Neutrophil (primary cell): ENCODE data around the gene FOXL3.
A peak's percentile ranks its signal among the peaks of the same experiment; 100 is the strongest.

ENCODE experiments used
- H3K27ac ChIP-seq: fragments of 200-600 bp; sonication (generic); 2 replicates; pipeline ENCODE4 v1.5.1; 2016; ENCODE audit warnings: mild to moderate bottlenecking, moderate library complexity
- H3K27me3 ChIP-seq: fragments of 200-600 bp; sonication (generic); 2 replicates; pipeline ENCODE4 v1.6.0; 2016; ENCODE audit warnings: mild to moderate bottlenecking
- H3K36me3 ChIP-seq: fragments of 200-600 bp; sonication (generic); 2 replicates; pipeline ENCODE4 v1.5.1; 2017
- H3K4me1 ChIP-seq, 2 experiments: fragments of 200-600 bp in 1 of 2; sonication (generic) in 1 of 2; 1 replicate in 1 of 2; 2 replicates in 1 of 2; pipeline versions ENCODE4 v1.5.1 to v1.6.1; 2013 to 2016; ENCODE audit warnings: low read depth in 1 of 2, low read length in 1 of 2, mild to moderate bottlenecking in 1 of 2, moderate library complexity in 1 of 2; ENCODE audit not compliant: control insufficient read depth in 1 of 2, insufficient read depth in 1 of 2
- H3K4me3 ChIP-seq, 2 experiments: fragments of 200-600 bp in 1 of 2; sonication (generic) in 1 of 2; 1 replicate in 1 of 2; 2 replicates in 1 of 2; pipeline ENCODE4 v1.5.1; 2013 to 2016; ENCODE audit warnings: low read depth in 1 of 2, low read length in 1 of 2, mild to moderate bottlenecking in 1 of 2, moderate library complexity in 1 of 2
- H3K9me3 ChIP-seq: fragments of 200-600 bp; sonication (generic); 2 replicates; pipeline ENCODE4 v1.5.1; 2016
- TF ChIP-seq, protein P1 (sequence below): fragments of 200-600 bp; sonication (generic); IDR thresholded peaks from 2 replicates; pipeline ENCODE4 v1.5.1; 2016; ENCODE audit warnings: antibody characterized with exemption

The FOXL3 gene

DNA sequence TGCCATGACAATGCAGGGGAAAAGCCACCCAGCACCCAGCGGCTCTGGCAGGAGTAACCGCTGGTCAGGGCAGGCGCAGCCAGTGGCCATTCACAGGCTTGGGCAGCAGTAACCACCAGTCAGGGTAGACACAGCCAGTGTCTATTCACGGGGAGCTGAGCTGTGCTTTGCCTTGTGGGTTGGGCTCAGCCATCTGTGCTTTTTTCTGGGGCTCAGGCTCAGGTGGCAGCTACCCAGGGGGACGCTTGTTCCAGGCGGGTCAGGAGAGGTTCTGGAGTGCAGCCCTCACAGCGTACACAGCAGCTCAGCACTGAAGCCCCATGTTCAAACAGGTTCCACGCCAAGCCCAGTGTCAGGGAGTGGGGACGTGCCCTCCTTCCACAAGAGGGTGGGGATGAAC is 28.5 kb downstream of the FOXL3 start:
- Histone ChIP-seq H3K4me1 (no peaks in the 10 kb centered on the region), H3K4me3 (no peak overlapping the region), H3K9me3 (no peaks in the 10 kb centered on the region), H3K27me3 (peaks cover 62% of the 10 kb centered on the region), H3K27ac (no peak overlapping the region), H3K36me3 (no peaks in the 10 kb centered on the region)
- TF ChIP-seq, protein P1, sequence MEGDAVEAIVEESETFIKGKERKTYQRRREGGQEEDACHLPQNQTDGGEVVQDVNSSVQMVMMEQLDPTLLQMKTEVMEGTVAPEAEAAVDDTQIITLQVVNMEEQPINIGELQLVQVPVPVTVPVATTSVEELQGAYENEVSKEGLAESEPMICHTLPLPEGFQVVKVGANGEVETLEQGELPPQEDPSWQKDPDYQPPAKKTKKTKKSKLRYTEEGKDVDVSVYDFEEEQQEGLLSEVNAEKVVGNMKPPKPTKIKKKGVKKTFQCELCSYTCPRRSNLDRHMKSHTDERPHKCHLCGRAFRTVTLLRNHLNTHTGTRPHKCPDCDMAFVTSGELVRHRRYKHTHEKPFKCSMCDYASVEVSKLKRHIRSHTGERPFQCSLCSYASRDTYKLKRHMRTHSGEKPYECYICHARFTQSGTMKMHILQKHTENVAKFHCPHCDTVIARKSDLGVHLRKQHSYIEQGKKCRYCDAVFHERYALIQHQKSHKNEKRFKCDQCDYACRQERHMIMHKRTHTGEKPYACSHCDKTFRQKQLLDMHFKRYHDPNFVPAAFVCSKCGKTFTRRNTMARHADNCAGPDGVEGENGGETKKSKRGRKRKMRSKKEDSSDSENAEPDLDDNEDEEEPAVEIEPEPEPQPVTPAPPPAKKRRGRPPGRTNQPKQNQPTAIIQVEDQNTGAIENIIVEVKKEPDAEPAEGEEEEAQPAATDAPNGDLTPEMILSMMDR: no peak

- Histone ChIP-seq H3K27me3 (peaks cover 68% of the 10 kb centered on the region), H3K4me1 (no peaks in the 10 kb centered on the region), H3K36me3 (no peaks in the 10 kb centered on the region), H3K4me3 (no peak overlapping the region), H3K9me3 (no peaks in the 10 kb centered on the region), H3K27ac (no peak overlapping the region)
- TF ChIP-seq, protein P1: no peak
These were observed 29.1 kb downstream of the FOXL3 start for GRCh38 chr7:318878-319661.

DNA sequence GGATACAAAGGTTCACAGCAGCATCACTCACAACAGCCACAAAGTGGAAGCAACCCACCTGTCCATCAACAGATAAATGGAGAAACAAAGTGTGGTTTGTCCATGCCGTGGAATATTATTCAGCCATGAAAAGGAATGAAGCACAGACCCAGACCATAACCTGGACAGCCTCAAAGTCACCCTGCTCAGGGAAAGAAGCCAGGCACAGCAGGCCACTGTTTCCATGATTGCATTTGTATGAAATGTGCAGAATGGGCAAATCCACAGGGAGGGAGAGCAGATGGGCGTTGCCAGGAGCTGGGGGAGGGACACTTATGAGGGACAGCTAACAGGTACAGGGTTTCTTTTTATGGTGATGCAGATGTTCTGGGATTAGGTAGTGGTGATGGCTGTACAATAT is 30.3 kb downstream of the FOXL3 start:
- Histone ChIP-seq H3K4me3 (no peak overlapping the region), H3K27ac (no peak overlapping the region), H3K36me3 (no peaks in the 10 kb centered on the region), H3K27me3 (peaks cover 66% of the 10 kb centered on the region), H3K9me3 (no peaks in the 10 kb centered on the region), H3K4me1 (no peaks in the 10 kb centered on the region)
- TF ChIP-seq, protein P1: no peak

GRCh38 chr7:322111-322671 is 32.2 kb downstream of the FOXL3 start:
- Histone ChIP-seq H3K9me3 (no peaks in the 10 kb centered on the region), H3K4me3 (no peak overlapping the region), H3K36me3 (no peaks in the 10 kb centered on the region), H3K4me1 (no peaks in the 10 kb centered on the region), H3K27ac (no peak overlapping the region), H3K27me3 (peaks cover 50% of the 10 kb centered on the region)
- TF ChIP-seq, protein P1: peak; percentile 88

- TF ChIP-seq, protein P1: no peak
- H3K27me3 ChIP-seq: peaks cover 49% of the 10 kb centered on the region
- H3K4me3 ChIP-seq: no peak overlapping the region
- H3K27ac ChIP-seq: no peak overlapping the region
- no peaks in the 10 kb centered on the region for H3K36me3 ChIP-seq
- H3K4me1 ChIP-seq: no peaks in the 10 kb centered on the region
- H3K9me3 ChIP-seq: no peaks in the 10 kb centered on the region
These were observed 32.7 kb downstream of the FOXL3 start for GRCh38 chr7:322708-323111.
